H1 (cell line): ENCODE data around the gene TTC3.

ENCODE experiments used
- CHD1 ChIP-seq: IDR thresholded peaks from 2 replicates; pipeline ENCODE4 v1.6.1; 2012; ENCODE audit warnings: low read depth, low read length, improper control_type of control experiment
- TF ChIP-seq, protein P1 (sequence below), 3 experiments: IDR thresholded peaks; 1 replicate in 2 of 3; 2 replicates in 1 of 3; pipeline versions ENCODE4 v1.5.1 to v1.6.1; 2011; ENCODE audit warnings: low read length in 3 of 3, mild to moderate bottlenecking in 3 of 3, inconsistent platforms in 2 of 3, low read depth in 1 of 3, moderate library complexity in 1 of 3; ENCODE audit not compliant: insufficient read depth in 1 of 3; ENCODE audit errors: control extremely low read depth in 1 of 3

DNA sequence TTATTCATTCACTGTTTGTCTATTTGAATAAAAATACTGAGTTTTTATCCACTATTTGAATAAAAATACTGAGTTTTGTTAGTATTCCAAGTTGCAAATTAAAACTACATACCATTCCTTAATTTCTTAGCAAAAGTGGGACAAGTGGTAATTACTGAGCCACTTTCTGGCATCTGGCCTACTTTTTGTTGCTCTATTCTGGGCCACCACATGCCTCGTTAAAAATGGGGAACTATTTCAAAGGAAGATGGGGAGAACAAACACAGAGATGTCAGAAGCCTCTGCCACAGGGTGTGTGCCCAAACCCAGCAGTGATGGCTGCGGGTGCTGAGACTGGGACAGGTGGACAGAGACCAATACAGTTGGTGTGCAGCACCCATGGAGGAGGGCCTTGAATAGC is 14.8 kb upstream of the TTC3 start:
- TF ChIP-seq CHD1 = no peak
- TF ChIP-seq, protein P1, sequence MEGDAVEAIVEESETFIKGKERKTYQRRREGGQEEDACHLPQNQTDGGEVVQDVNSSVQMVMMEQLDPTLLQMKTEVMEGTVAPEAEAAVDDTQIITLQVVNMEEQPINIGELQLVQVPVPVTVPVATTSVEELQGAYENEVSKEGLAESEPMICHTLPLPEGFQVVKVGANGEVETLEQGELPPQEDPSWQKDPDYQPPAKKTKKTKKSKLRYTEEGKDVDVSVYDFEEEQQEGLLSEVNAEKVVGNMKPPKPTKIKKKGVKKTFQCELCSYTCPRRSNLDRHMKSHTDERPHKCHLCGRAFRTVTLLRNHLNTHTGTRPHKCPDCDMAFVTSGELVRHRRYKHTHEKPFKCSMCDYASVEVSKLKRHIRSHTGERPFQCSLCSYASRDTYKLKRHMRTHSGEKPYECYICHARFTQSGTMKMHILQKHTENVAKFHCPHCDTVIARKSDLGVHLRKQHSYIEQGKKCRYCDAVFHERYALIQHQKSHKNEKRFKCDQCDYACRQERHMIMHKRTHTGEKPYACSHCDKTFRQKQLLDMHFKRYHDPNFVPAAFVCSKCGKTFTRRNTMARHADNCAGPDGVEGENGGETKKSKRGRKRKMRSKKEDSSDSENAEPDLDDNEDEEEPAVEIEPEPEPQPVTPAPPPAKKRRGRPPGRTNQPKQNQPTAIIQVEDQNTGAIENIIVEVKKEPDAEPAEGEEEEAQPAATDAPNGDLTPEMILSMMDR (IDR thresholded peaks at IDR 0.05; ENCODE audit: control extremely low read depth in 1 of 3, insufficient read depth in 1 of 3, low read depth in 1 of 3, low read length in 3 of 3) = no peak
